ENCODE measurements around the gene ALDH3A1. TPM values are rescaled to one million over a fixed set of nuclear protein-coding genes. Genes with fewer than 3 reads are reported as not detected.

ALDH3A1 gene
- total RNA-seq (2021) (0.20 TPM in 1 of 2 replicates, not detected in the other), Bru-seq, nascent RNA (percentile 12 among the genes with signal in this experiment), BruChase-seq, experiment 1, labeled RNA remaining after a 2-hour chase (percentile 8 among the genes with signal in this experiment), BruChase-seq, experiment 2, labeled RNA remaining after a 6-hour chase (not detected)
- long read RNA-seq = 0 reads

GRCh38 chr17:19747829-19748806, at the start of gene ALDH3A1:
TSS of gene ALDH3A1 (minus strand) at chr17:19748298. CDS start at chr17:19745129, 3,169 bp downstream.
- Histone ChIP-seq H3K27ac (ENCODE audit: low read depth, low read length, poor library complexity, severe bottlenecking) (no peak within 1 kb of the TSS), H3K4me3 (ENCODE audit: low read depth, low read length, poor library complexity, severe bottlenecking) (no peak within 1 kb of the TSS), H3K36me3 (ENCODE audit: insufficient read depth, low read length, poor library complexity, severe bottlenecking) (no peaks in the 10 kb centered on the region), H3K9me3 (ENCODE audit: low read depth, low read length, poor library complexity, severe bottlenecking) (no peaks in the 10 kb centered on the region), H3K27me3 (replicated peaks; ENCODE audit: insufficient read depth, low read depth, low read length, poor library complexity) (no peaks in the 10 kb centered on the region), H3K4me1 (ENCODE audit: insufficient read depth, low read length, poor library complexity, severe bottlenecking) (no peaks in the 10 kb centered on the region)
- POLR2A ChIA-PET (ENCODE audit: low non-redundant PET) = no interaction called here
- TF ChIP-seq EZH2 (IDR thresholded peaks at IDR 0.05; ENCODE audit: borderline replicate concordance, low read depth, low read length, poor library complexity, severe bottlenecking) = no peak
- no peak for TF ChIP-seq CTCF (conservative IDR thresholded peaks at IDR 0.05; ENCODE audit: low read depth, low read length)
- intact Hi-C loops (cut with micrococcal nuclease; ENCODE audit: unreplicated experiment) = no loop called here
- CTCF ChIA-PET = no interaction called here
- no peak for DNase-seq (ENCODE audit: low spot score)
- no TSS peak for BruUV-seq (replicated peaks)

GRCh38 chr17:19796457-19796856, 48.4 kb upstream of the ALDH3A1 start:
- CTCF ChIA-PET = no interaction called here
- BruUV-seq (replicated peaks) = no TSS peak

More at GRCh38 chr17:19796457-19796856, 48.4 kb upstream of the ALDH3A1 start:
- no peaks in the 10 kb centered on the region for H3K4me1 ChIP-seq (ENCODE audit: insufficient read depth, low read length, poor library complexity, severe bottlenecking)
- H3K36me3 ChIP-seq (ENCODE audit: insufficient read depth, low read length, poor library complexity, severe bottlenecking) = peaks cover 33% of the 10 kb centered on the region
- H3K27ac ChIP-seq (ENCODE audit: low read depth, low read length, poor library complexity, severe bottlenecking) = no peak overlapping the region
- H3K27me3 ChIP-seq (replicated peaks; ENCODE audit: insufficient read depth, low read depth, low read length, poor library complexity) = no peaks in the 10 kb centered on the region
- POLR2A ChIA-PET (ENCODE audit: low non-redundant PET) = no interaction called here
- no peaks in the 10 kb centered on the region for H3K9me3 ChIP-seq (ENCODE audit: low read depth, low read length, poor library complexity, severe bottlenecking)
- no peak overlapping the region for H3K4me3 ChIP-seq (ENCODE audit: low read depth, low read length, poor library complexity, severe bottlenecking)
- TF ChIP-seq CTCF (conservative IDR thresholded peaks at IDR 0.05; ENCODE audit: low read depth, low read length) (no peak), EZH2 (IDR thresholded peaks at IDR 0.05; ENCODE audit: borderline replicate concordance, low read depth, low read length, poor library complexity, severe bottlenecking) (no peak)
- intact Hi-C loops (cut with micrococcal nuclease; ENCODE audit: unreplicated experiment) = no loop called here
- no peak for DNase-seq (ENCODE audit: low spot score)

Measured in A673 (cell line).